Islet of Langerhans (tissue), 1 donor: ENCODE data around the gene NANOGP8.
"Not testable (repeated sequence)": the region's sequence is repeated elsewhere in the genome, so short reads cannot be mapped to it uniquely, and the experiment has no call there.

Experiments used
- FAIRE-seq: peaks from one replicate; lab custom pipeline; 2011; peaks lifted over from hg19 to GRCh38; lab: Jason Lieb, UNC

The NANOGP8 gene

GRCh38 chr15:35085176-35085919, at the start of gene NANOGP8:
Gene NANOGP8, minus strand, starts transcription at chr15:35085295. Its CDS starts 185 bp downstream, at chr15:35085110.
- not testable (repeated sequence) for FAIRE-seq

GRCh38 chr15:35134299-35134698, 49.2 kb upstream of the NANOGP8 start:
- FAIRE-seq: no peak

- FAIRE-seq: no peak
Measured at GRCh38 chr15:35130245-35130644, 45.1 kb upstream of the NANOGP8 start.

- FAIRE-seq: no peak
Measured at GRCh38 chr15:35129361-35129760, 44.3 kb upstream of the NANOGP8 start.

GRCh38 chr15:35127717-35128116, 42.6 kb upstream of the NANOGP8 start:
- FAIRE-seq: no peak

GRCh38 chr15:35126236-35126635, 41.1 kb upstream of the NANOGP8 start:
- FAIRE-seq: no peak

- FAIRE-seq: no peak
Measured at GRCh38 chr15:35123743-35124142, 38.6 kb upstream of the NANOGP8 start.

- FAIRE-seq: no peak
Measured at GRCh38 chr15:35121611-35122359, 36.7 kb upstream of the NANOGP8 start.

GRCh38 chr15:35120173-35120572, 35.1 kb upstream of the NANOGP8 start:
- FAIRE-seq: peak; percentile 81

- peak; percentile 9 for FAIRE-seq
Measured at GRCh38 chr15:35118960-35119359, 33.9 kb upstream of the NANOGP8 start.

- no peak for FAIRE-seq
Measured at GRCh38 chr15:35117543-35118265, 32.6 kb upstream of the NANOGP8 start.

- FAIRE-seq: no peak
Measured at GRCh38 chr15:35115155-35115725, 30.1 kb upstream of the NANOGP8 start.

- FAIRE-seq: no peak
Measured at GRCh38 chr15:35112346-35112745, 27.3 kb upstream of the NANOGP8 start.

GRCh38 chr15:35111861-35112260, 26.8 kb upstream of the NANOGP8 start:
- FAIRE-seq: no peak

GRCh38 chr15:35108453-35108852, 23.4 kb upstream of the NANOGP8 start:
- FAIRE-seq: no peak

GRCh38 chr15:35107561-35107960, 22.5 kb upstream of the NANOGP8 start:
- no peak for FAIRE-seq

- FAIRE-seq: no peak
Measured at GRCh38 chr15:35107122-35107521, 22.0 kb upstream of the NANOGP8 start.

GRCh38 chr15:35104526-35105147, 19.5 kb upstream of the NANOGP8 start:
- FAIRE-seq: no peak

GRCh38 chr15:35102186-35102585, 17.1 kb upstream of the NANOGP8 start:
- FAIRE-seq: no peak

- FAIRE-seq: no peak
Measured at GRCh38 chr15:35101335-35101734, 16.2 kb upstream of the NANOGP8 start.

GRCh38 chr15:35098737-35099136, 13.6 kb upstream of the NANOGP8 start:
- no peak for FAIRE-seq

GRCh38 chr15:35095941-35096340, 10.8 kb upstream of the NANOGP8 start:
- FAIRE-seq: no peak
